ENCODE results near the gene AGRN.

AGRN gene

GRCh38 chr1:1053022-1053421, 33.1 kb downstream of the AGRN start:
- TF ChIP-seq ESRRG (CRISPR knock-in tag; IDR thresholded peaks at IDR 0.05): no peak
- no peak for TF ChIP-seq ZC3H10 (CRISPR knock-in tag; IDR thresholded peaks at IDR 0.05)
- no peak for ATAC-seq

DNA sequence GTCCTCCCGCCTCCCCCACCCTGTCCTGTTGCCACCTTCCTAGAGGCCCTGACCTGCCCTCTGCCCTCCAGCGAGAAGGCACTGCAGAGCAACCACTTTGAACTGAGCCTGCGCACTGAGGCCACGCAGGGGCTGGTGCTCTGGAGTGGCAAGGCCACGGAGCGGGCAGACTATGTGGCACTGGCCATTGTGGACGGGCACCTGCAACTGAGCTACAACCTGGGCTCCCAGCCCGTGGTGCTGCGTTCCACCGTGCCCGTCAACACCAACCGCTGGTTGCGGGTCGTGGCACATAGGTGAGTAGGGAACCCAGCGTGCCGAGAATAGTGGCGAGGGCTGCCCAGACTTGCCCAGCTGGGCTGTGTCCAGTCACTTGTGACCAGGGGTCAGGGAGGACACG, 33.8 kb downstream of the AGRN start:
- no peak for TF ChIP-seq ARNTL (CRISPR knock-in tag; IDR thresholded peaks at IDR 0.05; ENCODE audit: borderline replicate concordance, low read depth)
- TF ChIP-seq OSR1 (CRISPR knock-in tag; IDR thresholded peaks at IDR 0.05): no peak
- TF ChIP-seq ZC3H10 (CRISPR knock-in tag; IDR thresholded peaks at IDR 0.05): no peak
- no peak for TF ChIP-seq CSDC2 (CRISPR knock-in tag; IDR thresholded peaks at IDR 0.05)
- TF ChIP-seq SNAI2 (CRISPR knock-in tag; IDR thresholded peaks at IDR 0.05): no peak
- TF ChIP-seq PATZ1 (CRISPR knock-in tag; IDR thresholded peaks at IDR 0.05; ENCODE audit: borderline replicate concordance): no peak
- TF ChIP-seq ESRRG (CRISPR knock-in tag; IDR thresholded peaks at IDR 0.05): no peak
- TF ChIP-seq POU6F1 (CRISPR knock-in tag; IDR thresholded peaks at IDR 0.05; ENCODE audit: borderline replicate concordance, low read depth): no peak
- TF ChIP-seq TOX (CRISPR knock-in tag; IDR thresholded peaks at IDR 0.05; ENCODE audit: borderline replicate concordance): no peak
- no peak for TF ChIP-seq BACH2 (CRISPR knock-in tag; IDR thresholded peaks at IDR 0.05; ENCODE audit: borderline replicate concordance)
- TF ChIP-seq ZNF565 (CRISPR knock-in tag; conservative IDR thresholded peaks at IDR 0.05; ENCODE audit: low read depth): no peak
- TF ChIP-seq, protein P1, sequence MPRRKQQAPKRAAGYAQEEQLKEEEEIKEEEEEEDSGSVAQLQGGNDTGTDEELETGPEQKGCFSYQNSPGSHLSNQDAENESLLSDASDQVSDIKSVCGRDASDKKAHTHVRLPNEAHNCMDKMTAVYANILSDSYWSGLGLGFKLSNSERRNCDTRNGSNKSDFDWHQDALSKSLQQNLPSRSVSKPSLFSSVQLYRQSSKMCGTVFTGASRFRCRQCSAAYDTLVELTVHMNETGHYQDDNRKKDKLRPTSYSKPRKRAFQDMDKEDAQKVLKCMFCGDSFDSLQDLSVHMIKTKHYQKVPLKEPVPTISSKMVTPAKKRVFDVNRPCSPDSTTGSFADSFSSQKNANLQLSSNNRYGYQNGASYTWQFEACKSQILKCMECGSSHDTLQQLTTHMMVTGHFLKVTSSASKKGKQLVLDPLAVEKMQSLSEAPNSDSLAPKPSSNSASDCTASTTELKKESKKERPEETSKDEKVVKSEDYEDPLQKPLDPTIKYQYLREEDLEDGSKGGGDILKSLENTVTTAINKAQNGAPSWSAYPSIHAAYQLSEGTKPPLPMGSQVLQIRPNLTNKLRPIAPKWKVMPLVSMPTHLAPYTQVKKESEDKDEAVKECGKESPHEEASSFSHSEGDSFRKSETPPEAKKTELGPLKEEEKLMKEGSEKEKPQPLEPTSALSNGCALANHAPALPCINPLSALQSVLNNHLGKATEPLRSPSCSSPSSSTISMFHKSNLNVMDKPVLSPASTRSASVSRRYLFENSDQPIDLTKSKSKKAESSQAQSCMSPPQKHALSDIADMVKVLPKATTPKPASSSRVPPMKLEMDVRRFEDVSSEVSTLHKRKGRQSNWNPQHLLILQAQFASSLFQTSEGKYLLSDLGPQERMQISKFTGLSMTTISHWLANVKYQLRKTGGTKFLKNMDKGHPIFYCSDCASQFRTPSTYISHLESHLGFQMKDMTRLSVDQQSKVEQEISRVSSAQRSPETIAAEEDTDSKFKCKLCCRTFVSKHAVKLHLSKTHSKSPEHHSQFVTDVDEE (CRISPR knock-in tag; IDR thresholded peaks at IDR 0.05): no peak
- TF ChIP-seq ZFP3 (CRISPR knock-in tag; IDR thresholded peaks at IDR 0.05): no peak
- TF ChIP-seq ZNF8 (CRISPR knock-in tag; IDR thresholded peaks at IDR 0.05): no peak
- no peak for TF ChIP-seq TCF4 (CRISPR knock-in tag; IDR thresholded peaks at IDR 0.05; ENCODE audit: borderline replicate concordance)
- ATAC-seq: no peak

- no peak for ATAC-seq
- TF ChIP-seq ZC3H10 (CRISPR knock-in tag; IDR thresholded peaks at IDR 0.05) (no peak), OSR1 (CRISPR knock-in tag; IDR thresholded peaks at IDR 0.05) (no peak), RARB (CRISPR knock-in tag; IDR thresholded peaks at IDR 0.05) (no peak), ISL1 (CRISPR knock-in tag; IDR thresholded peaks at IDR 0.05) (no peak)
These were observed 34.3 kb downstream of the AGRN start for GRCh38 chr1:1054099-1054700.

GRCh38 chr1:1054971-1055370, 35.1 kb downstream of the AGRN start:
- ATAC-seq: no peak
- no peak for TF ChIP-seq SNAI2 (CRISPR knock-in tag; IDR thresholded peaks at IDR 0.05)
- no peak for TF ChIP-seq CREB5 (CRISPR knock-in tag; IDR thresholded peaks at IDR 0.05; ENCODE audit: low read depth)
- TF ChIP-seq CSDC2 (CRISPR knock-in tag; IDR thresholded peaks at IDR 0.05): no peak
- no peak for TF ChIP-seq TOX (CRISPR knock-in tag; IDR thresholded peaks at IDR 0.05; ENCODE audit: borderline replicate concordance)
- TF ChIP-seq OSR1 (CRISPR knock-in tag; IDR thresholded peaks at IDR 0.05): no peak
- no peak for TF ChIP-seq ARNTL (CRISPR knock-in tag; IDR thresholded peaks at IDR 0.05; ENCODE audit: borderline replicate concordance, low read depth)
- TF ChIP-seq GLIS3 (CRISPR knock-in tag; IDR thresholded peaks at IDR 0.05): no peak
- TF ChIP-seq TCF4 (CRISPR knock-in tag; IDR thresholded peaks at IDR 0.05; ENCODE audit: borderline replicate concordance): no peak

Data from SK-N-SH treated with all-trans-retinoic acid at 6 μM for 48 hours (cell line).